Measurements from ENCODE around the gene GLIS1.

GRCh38 chr1:53568540-53568939 lies 170.4 kb downstream of the GLIS1 start:
- TF ChIP-seq CTCF (IDR thresholded peaks at IDR 0.05) (no peak), POLR2A (IDR thresholded peaks at IDR 0.05) (no peak)

All from ovary (tissue), 3 donors.